Stimulated activated effector memory CD8-positive, alpha-beta T cell treated with anti-CD3 and anti-CD28 coated beads, Interleukin-12 subunit alpha, Interleukin-12 subunit beta, amount 100 ng/mL, for 72 hours (primary cell): Measurements from ENCODE around the gene CRCP.

Source experiments
- ATAC-seq: fragments of 150-1000 bp; cut with Tn5 transposase; 2 replicates; pipeline ENCODE4 v1.10.0; 2021
- DNase-seq, 2 donors: peaks; one replicate each; pipeline ENCODE4 v3.0.0; 2021 to 2022; ENCODE audit warnings: low spot score in 2 of 2
- H3K27ac Mint-ChIP-seq: one replicate; pipeline ENCODE4 v1.8.0; 2022; ENCODE audit warnings: mild to moderate bottlenecking, mixed read lengths
- H3K36me3 Mint-ChIP-seq: one replicate; pipeline ENCODE4 v1.8.0; 2022; ENCODE audit warnings: mild to moderate bottlenecking, mixed read lengths
- H3K4me1 Mint-ChIP-seq: one replicate; pipeline ENCODE4 v1.8.0; 2022; ENCODE audit warnings: mixed read lengths
- H3K4me3 Mint-ChIP-seq: one replicate; pipeline ENCODE4 v1.8.0; 2022; ENCODE audit warnings: mild to moderate bottlenecking, mixed read lengths
- H3K9me3 Mint-ChIP-seq: one replicate; pipeline ENCODE4 v1.8.0; 2022; ENCODE audit warnings: mixed read lengths

The CRCP gene

DNA sequence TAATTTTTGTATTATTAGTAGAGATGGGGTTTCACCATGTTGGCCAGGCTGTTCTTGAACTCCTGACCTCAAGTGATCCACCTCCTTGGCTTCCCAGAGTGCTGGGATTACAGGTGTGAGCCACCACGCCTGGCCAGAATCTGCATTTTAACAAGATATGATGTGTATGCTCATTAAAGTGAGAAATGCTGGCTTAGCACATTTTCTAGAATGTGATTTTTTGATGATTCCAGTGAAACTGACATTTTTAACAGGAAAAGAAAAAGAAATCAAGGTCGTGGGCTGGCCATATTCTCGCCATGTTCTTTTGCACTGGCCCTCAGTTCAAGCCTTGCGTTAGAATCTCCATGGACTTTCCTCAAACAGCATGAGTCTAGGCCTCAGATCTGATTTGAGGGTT is 72.3 kb downstream of the CRCP start:
- no peaks in the 10 kb centered on the region for H3K36me3 Mint-ChIP-seq
- no peaks in the 10 kb centered on the region for H3K9me3 Mint-ChIP-seq
- ATAC-seq (no peak), DNase-seq (no peak)
- H3K4me1 Mint-ChIP-seq, result no peaks in the 10 kb centered on the region
- H3K4me3 Mint-ChIP-seq, result no peak overlapping the region
- H3K27ac Mint-ChIP-seq, result no peak overlapping the region

DNA sequence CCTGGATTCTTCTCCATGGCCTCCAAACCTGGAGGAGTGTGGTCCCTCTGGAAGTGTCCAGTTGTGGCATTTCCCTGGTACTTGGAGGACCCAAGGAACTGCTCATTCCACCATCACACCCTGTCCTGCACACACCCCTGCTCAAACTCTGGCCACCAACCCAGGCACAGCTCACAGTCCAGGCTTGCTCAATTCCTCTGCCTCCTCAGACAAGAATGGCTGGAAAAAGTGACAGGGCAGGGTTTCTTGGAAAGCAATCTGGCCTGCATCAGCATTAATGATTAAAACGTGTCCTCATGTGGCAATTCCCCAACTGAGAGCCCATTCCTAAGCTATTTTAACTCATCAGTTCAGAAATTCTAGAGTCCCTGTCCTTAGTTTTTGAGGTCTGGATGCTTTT is 73.3 kb downstream of the CRCP start:
- no peaks in the 10 kb centered on the region for H3K9me3 Mint-ChIP-seq
- ATAC-seq (no peak), DNase-seq (no peak)
- H3K27ac Mint-ChIP-seq, result no peak overlapping the region
- H3K4me1 Mint-ChIP-seq, result no peaks in the 10 kb centered on the region
- no peaks in the 10 kb centered on the region for H3K36me3 Mint-ChIP-seq
- no peak overlapping the region for H3K4me3 Mint-ChIP-seq

DNA sequence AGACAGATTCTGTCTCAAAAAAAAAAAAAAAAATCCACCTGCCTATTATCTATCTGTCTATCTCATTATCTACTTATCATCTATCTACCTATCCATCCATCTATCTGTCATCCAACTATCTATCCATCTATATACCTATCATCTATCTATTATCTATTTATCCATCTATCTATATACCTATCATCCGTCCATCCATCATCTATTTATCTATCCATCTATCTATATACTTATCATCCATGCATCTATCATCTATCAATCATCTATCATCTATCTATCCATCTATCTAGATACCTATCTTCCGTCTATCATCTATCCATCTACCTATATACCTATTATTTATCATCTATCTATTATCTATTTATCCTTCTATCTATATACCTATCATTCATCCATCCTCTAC is 74.0 kb downstream of the CRCP start:
- ATAC-seq, result no peak
- no peak overlapping the region for H3K4me3 Mint-ChIP-seq
- H3K36me3 Mint-ChIP-seq, result no peaks in the 10 kb centered on the region
- no peaks in the 10 kb centered on the region for H3K9me3 Mint-ChIP-seq
- DNase-seq, result no peak
- H3K27ac Mint-ChIP-seq, result no peak overlapping the region
- no peaks in the 10 kb centered on the region for H3K4me1 Mint-ChIP-seq

DNA sequence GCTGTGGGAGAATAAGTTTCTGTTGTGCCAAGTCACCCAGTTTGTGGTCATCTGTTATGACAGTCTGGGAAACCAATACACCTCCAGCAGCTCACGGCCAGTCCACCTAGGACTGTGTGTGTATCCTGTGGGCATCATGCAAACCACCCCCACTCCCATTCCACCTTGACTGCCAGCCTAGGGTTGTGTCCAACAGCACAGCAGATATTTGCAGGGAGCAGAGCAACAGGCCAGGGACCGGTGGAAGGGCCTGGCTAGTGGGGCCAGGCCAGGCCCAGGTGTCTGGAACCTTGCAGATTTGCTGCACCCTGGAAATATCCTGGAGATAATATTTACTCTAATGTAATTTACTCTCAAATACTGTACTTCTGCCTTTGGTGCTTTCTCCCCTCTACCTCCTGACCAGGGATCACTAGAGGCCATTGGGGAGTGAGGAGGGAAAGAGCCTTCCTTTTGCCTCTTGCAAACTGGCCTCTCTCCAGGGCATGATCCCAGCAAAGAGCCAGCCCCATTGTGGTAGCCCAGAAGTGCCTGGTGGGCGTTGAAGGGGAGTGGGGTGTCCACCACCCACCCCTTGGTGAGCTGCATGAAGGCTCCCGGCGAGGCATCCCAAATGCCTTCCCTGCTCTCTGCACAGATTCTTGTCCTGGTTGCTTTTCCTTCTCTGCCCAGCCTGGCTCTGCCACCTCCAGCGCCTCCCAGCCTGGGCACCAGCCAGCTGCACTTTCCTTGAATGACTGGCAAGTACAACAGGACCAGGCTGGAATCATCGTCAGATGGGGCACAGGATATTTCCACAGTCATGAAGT is 75.3 kb downstream of the CRCP start:
- DNase-seq (no peak), ATAC-seq (no peak)
- H3K4me1 Mint-ChIP-seq, result no peaks in the 10 kb centered on the region
- H3K4me3 Mint-ChIP-seq, result no peak overlapping the region
- H3K27ac Mint-ChIP-seq, result no peak overlapping the region
- no peaks in the 10 kb centered on the region for H3K9me3 Mint-ChIP-seq
- H3K36me3 Mint-ChIP-seq, result no peaks in the 10 kb centered on the region

DNA sequence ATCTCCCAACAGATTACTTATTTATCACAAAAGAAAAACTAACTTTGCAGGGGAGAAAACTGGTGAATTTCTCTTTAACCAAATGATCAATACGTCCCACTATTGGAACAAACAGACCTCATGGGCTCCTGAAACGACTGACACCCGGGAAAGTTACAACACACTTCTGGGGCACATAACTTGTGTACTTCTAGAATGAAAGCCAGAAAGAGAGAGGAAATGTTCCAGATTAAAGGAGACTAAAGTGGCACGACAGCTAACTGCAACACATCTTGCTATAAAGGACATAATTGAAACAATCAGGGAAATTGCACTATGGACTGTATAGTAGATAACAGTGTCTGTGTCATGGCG is 75.8 kb downstream of the CRCP start:
- ATAC-seq (no peak), DNase-seq (no peak)
- Mint-ChIP-seq H3K27ac (no peak overlapping the region), H3K4me1 (no peaks in the 10 kb centered on the region), H3K9me3 (no peaks in the 10 kb centered on the region), H3K4me3 (no peak overlapping the region), H3K36me3 (no peaks in the 10 kb centered on the region)

DNA sequence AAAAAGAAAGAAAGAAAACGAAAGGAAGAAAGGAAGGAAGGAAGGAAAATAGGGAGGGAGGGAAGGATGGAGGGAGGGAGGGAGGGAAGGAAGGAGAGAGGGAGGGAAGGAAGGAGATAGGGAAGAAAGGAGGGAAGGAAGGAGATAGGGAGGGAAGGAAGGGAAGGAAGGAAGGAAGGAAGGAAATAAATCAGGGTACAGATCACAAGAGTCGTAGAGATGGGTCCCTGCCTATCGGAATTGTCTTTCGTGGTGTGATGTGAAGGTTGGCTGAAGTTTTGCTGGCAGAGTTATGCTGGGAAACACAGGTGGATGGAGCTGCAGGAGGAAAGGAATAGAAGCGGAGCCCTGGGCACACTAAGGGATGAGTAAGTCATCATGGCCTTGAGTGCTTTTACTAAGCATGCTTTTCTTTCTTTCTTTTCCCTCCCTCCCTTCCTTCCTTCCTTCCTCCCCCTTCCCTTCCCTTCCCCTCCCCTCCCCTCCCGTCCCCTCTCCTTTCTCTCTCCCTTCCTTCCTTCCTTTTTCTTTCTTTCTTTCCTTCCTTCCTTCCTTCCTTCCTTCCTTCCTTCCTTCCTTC is 78.6 kb downstream of the CRCP start:
- DNase-seq, result no peak
- no peak overlapping the region for H3K4me3 Mint-ChIP-seq
- no peaks in the 10 kb centered on the region for H3K9me3 Mint-ChIP-seq
- H3K4me1 Mint-ChIP-seq, result no peaks in the 10 kb centered on the region
- no peak overlapping the region for H3K27ac Mint-ChIP-seq
- no peaks in the 10 kb centered on the region for H3K36me3 Mint-ChIP-seq
- ATAC-seq, result no peak

DNA sequence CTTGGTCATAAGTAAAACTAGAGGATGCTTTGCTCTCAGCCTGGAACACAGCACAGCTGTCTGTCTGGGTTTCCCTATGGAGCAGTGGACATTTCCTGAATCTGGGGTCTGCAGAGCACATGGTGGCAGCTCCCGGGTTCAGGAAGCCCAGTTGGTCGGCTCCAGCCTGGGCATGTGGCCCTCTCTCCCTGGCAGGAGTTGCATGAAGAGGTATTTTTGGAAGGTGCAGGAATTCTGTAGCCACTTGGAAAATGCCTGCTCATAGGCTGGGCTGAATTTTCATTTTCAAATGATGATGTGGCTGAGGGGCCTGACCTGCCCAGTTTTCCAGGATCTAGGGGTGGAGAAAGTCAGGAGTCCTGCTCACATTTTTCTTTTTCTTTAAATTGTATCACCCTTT is 83.8 kb downstream of the CRCP start:
- H3K4me1 Mint-ChIP-seq, result peaks cover 8% of the 10 kb centered on the region
- no peak for ATAC-seq
- no peak for DNase-seq
- no peaks in the 10 kb centered on the region for H3K9me3 Mint-ChIP-seq
- no peaks in the 10 kb centered on the region for H3K36me3 Mint-ChIP-seq
- H3K27ac Mint-ChIP-seq, result no peak overlapping the region
- H3K4me3 Mint-ChIP-seq, result no peak overlapping the region

DNA sequence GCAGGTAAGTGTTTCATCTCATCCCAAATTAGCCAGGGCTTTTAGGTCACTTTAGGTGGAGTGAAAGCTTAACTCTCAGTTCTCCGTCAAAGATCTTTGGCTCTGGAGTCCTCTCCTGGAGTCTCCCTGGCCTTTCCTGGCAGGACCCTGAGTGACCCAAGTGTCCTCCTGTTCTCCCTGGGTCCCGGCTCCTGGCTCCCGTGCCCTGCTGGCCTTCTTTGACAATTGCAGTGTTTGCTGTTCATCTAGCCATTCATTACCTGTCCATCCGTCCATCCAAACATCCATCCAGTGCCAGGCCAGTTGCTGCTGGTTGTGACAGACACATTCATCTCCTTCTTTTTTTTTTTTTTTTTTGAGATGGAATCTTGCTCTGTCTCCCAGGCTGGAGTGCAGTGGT is 84.3 kb downstream of the CRCP start:
- no peak for ATAC-seq
- no peak for DNase-seq
- H3K9me3 Mint-ChIP-seq, result no peaks in the 10 kb centered on the region
- no peak overlapping the region for H3K4me3 Mint-ChIP-seq
- no peak overlapping the region for H3K27ac Mint-ChIP-seq
- peaks cover 8% of the 10 kb centered on the region for H3K4me1 Mint-ChIP-seq
- H3K36me3 Mint-ChIP-seq, result no peaks in the 10 kb centered on the region

DNA sequence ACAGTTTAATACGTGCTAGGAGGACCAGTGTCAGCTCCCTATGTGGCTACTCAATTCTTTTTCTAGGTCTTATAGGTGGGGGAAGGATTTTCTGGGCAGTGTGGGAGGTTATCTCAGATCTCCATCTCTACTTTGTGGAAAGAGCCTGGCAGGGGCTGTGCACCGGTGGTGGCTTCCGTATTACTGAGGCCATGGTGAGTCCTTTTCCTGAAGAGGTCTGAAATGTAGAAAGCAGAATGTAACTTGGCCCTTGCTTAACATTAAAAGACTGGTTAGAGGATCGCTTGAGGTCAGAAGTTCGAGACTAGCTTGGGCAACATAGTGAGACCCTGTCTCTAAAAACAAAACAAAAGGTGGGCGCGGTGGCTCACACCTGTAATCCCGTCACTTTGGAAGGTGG is 87.8 kb downstream of the CRCP start:
- Mint-ChIP-seq H3K36me3 (peaks cover 4% of the 10 kb centered on the region), H3K9me3 (no peaks in the 10 kb centered on the region), H3K4me3 (no peak overlapping the region), H3K27ac (no peak overlapping the region), H3K4me1 (peaks cover 24% of the 10 kb centered on the region)
- ATAC-seq (no peak), DNase-seq (no peak)
